Left lung (tissue), 10 donors: Measurements from ENCODE around the gene ARL16. TPM values are rescaled to one million over a fixed set of nuclear protein-coding genes. Genes with fewer than 3 reads are reported as not detected.

Experiments
- ATAC-seq: fragments of 200-7000 bp; cut with Tn5 transposase; one replicate; pipeline ENCODE4 v1.9.1; 2020; ENCODE audit warnings: moderate library complexity
- DNase-seq, 4 donors: peaks; one replicate each; pipeline ENCODE4 v3.0.0-alpha.2; 2013 to 2020
- H3K27ac ChIP-seq, 2 donors: fragments of 200-600 bp; sonication (generic) in 1 of 2; one replicate each; pipeline versions ENCODE4 v1.5.0 to v1.8.0; 2020 to 2021
- H3K27me3 ChIP-seq, 2 donors: fragments of 200-600 bp; sonication (generic) in 1 of 2; one replicate each; pipeline versions ENCODE4 v1.5.0 to v1.8.0; 2020 to 2021
- H3K36me3 ChIP-seq, 2 donors: fragments of 200-600 bp; sonication (generic) in 1 of 2; one replicate each; pipeline versions ENCODE4 v1.5.0 to v1.8.0; 2020 to 2021
- H3K4me1 ChIP-seq, 2 donors: fragments of 200-600 bp; one replicate each; pipeline ENCODE4 v1.8.0; 2021
- H3K4me3 ChIP-seq, 2 donors: fragments of 200-600 bp; sonication (generic) in 1 of 2; one replicate each; pipeline versions ENCODE4 v1.5.0 to v1.8.0; 2020 to 2021; ENCODE audit warnings: mild to moderate bottlenecking in 1 of 2
- H3K9me3 ChIP-seq, 2 donors: fragments of 200-600 bp; sonication (generic) in 1 of 2; one replicate each; pipeline versions ENCODE4 v1.5.0 to v1.8.0; 2020 to 2021
- CTCF ChIP-seq, 2 donors: fragments of 200-600 bp; sonication (generic) in 1 of 2; IDR thresholded peaks; one replicate each; pipeline versions ENCODE4 v1.5.0 to v1.8.0; 2021; ENCODE audit warnings: antibody characterized with exemption in 2 of 2
- intact Hi-C, 2 donors: fragments of 100-400 bp; cut with DNase I; formaldehyde crosslinking; loops; one replicate each; pipeline versions ENCODE4 v1.11.2 to v1.14.2; 2022
- polyA plus RNA-seq, 6 donors: library from polyadenylated mRNA; unstranded; fragments of 120-200 nt; gene quantifications; one replicate each; pipeline ENCODE4 v1.2.1, GENCODE V29; 2013; ENCODE audit not compliant: insufficient read length in 6 of 6
- total RNA-seq, 2 donors: library from RNA; stranded (reverse); fragmentation: NEBNext Ultra II Directional; extraction: Animal tissue kit (Norgen Biotek cat#: 25700); gene quantifications; one replicate each; pipeline ENCODE4 v1.2.1, GENCODE V29; 2021
- donor health status: DM: no; HTN: yes; CAD: no.
- donor health status: DM: no; HTN: no; CAD: no.

ARL16 gene
- total and polyA plus RNA-seq, 8 donors: 22.5 to 48.1 (median 41.9) TPM

GRCh38 chr17:81651692-81652091, 31.9 kb downstream of the ARL16 start:
- TF ChIP-seq CTCF (IDR thresholded peaks at IDR 0.05): no peak
- DNase-seq (peak in 1 of 4 donors; percentile 53), ATAC-seq (no peak)
- intact Hi-C loops: no loop called here
- no peak overlapping the region for H3K27ac ChIP-seq
- H3K4me3 ChIP-seq: no peak overlapping the region
- H3K4me1 ChIP-seq: peaks cover 0 to 3% of the 10 kb centered on the region in 2 donors
- no peaks in the 10 kb centered on the region for H3K36me3 ChIP-seq
- H3K27me3 ChIP-seq: peaks cover 36 to 66% of the 10 kb centered on the region in 2 donors
- H3K9me3 ChIP-seq: no peaks in the 10 kb centered on the region

- Histone ChIP-seq H3K4me1 (peaks cover 0 to 3% of the 10 kb centered on the region in 2 donors), H3K4me3 (no peak overlapping the region), H3K36me3 (no peaks in the 10 kb centered on the region), H3K27me3 (peaks cover 37 to 68% of the 10 kb centered on the region in 2 donors), H3K9me3 (no peaks in the 10 kb centered on the region), H3K27ac (no peak overlapping the region)
- intact Hi-C loops: no loop called here
- TF ChIP-seq CTCF (IDR thresholded peaks at IDR 0.05): no peak
- ATAC-seq (no peak), DNase-seq (peak in 1 of 4 donors; percentile 47)
These were observed 32.6 kb downstream of the ARL16 start for GRCh38 chr17:81650951-81651350.

GRCh38 chr17:81648707-81649085, 34.9 kb downstream of the ARL16 start:
- DNase-seq (peak in 1 of 4 donors; percentile 57), ATAC-seq (no peak)
- Histone ChIP-seq H3K27ac (no peak overlapping the region), H3K27me3 (peaks cover 37 to 64% of the 10 kb centered on the region in 2 donors), H3K9me3 (no peaks in the 10 kb centered on the region), H3K4me3 (no peak overlapping the region), H3K36me3 (no peaks in the 10 kb centered on the region), H3K4me1 (peaks cover 0 to 3% of the 10 kb centered on the region in 2 donors)
- TF ChIP-seq CTCF (IDR thresholded peaks at IDR 0.05): no peak
- intact Hi-C loops: no loop called here

GRCh38 chr17:81648013-81648706, 35.4 kb downstream of the ARL16 start:
- Histone ChIP-seq H3K4me3 (no peak overlapping the region), H3K27ac (no peak overlapping the region), H3K36me3 (no peaks in the 10 kb centered on the region), H3K4me1 (peaks cover 0 to 3% of the 10 kb centered on the region in 2 donors), H3K9me3 (no peaks in the 10 kb centered on the region), H3K27me3 (peaks cover 37 to 58% of the 10 kb centered on the region in 2 donors)
- ATAC-seq (no peak), DNase-seq (peak in 1 of 4 donors; percentile 76)
- TF ChIP-seq CTCF (IDR thresholded peaks at IDR 0.05): no peak
- intact Hi-C loops: no loop called here

GRCh38 chr17:81647640-81648012, 36.0 kb downstream of the ARL16 start:
- no peak for ATAC-seq
- TF ChIP-seq CTCF (IDR thresholded peaks at IDR 0.05): no peak

More at GRCh38 chr17:81647640-81648012, 36.0 kb downstream of the ARL16 start:
- Histone ChIP-seq H3K4me1 (peaks cover 0 to under 1% of the 10 kb centered on the region in 2 donors), H3K9me3 (no peaks in the 10 kb centered on the region), H3K27ac (no peak overlapping the region), H3K36me3 (no peaks in the 10 kb centered on the region), H3K27me3 (peaks cover 37 to 56% of the 10 kb centered on the region in 2 donors), H3K4me3 (no peak overlapping the region)
- DNase-seq: peak in 1 of 4 donors; percentile 65
- intact Hi-C loops: no loop called here
